Measurements from ENCODE around the gene C19orf33.

- TF ChIP-seq EZH2 (IDR thresholded peaks at IDR 0.05; ENCODE audit: borderline replicate concordance, low read depth, low read length, poor library complexity, severe bottlenecking) (no peak), CTCF (conservative IDR thresholded peaks at IDR 0.05; ENCODE audit: low read depth, low read length) (no peak)
These were observed 25.6 kb downstream of the C19orf33 start for GRCh38 chr19:38329651-38330050.

Data from A673 (cell line).